Hematopoietic multipotent progenitor cell treated with erythropoietin and hydrocortisone succinate and interleukin-3 and kit ligand, for 6 days (in vitro differentiated cells): ENCODE measurements around the gene ADGRD1.

ENCODE experiments used
- DNase-seq: peaks from one replicate; pipeline ENCODE4 v3.0.0-alpha.2; 2015

Gene ADGRD1

DNA sequence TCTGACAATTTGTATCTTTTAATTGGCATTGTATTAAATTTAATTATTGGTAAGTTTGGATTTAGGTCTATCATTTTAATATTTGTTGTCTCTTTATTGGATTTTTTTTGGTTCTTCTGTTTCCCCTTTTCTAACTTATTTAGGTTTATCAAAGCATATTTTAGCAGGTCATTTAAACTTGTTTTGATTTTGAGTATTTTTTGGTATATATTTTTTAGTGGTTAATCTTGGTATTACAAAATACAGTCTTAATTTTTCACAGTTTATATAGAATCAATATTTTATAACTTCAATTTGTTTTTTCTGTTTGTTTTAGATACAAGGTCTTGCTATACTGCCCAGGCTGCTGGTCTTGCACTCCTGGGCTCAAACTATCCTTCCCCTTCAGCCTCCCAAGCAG lies 15.5 kb upstream of the ADGRD1 start:
- no peak for DNase-seq

DNA sequence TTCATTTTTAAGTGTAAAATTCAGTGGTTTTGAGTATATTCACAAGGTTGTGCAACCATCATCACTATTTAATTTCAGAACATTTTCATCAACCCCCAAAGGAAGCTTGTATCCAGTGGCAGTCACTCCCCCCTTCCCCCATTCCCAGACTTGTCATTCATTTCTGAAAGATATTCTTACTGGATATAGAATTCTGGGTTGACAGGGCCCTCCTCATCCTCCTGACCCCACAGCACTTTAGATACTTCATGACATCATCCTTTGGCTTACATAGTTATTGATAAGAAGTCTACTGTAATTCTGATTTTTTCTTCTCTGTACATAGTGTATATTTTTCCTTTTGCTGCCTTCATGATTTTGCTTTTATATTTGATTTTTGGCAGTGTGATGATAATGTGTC lies 8.8 kb upstream of the ADGRD1 start:
- no peak for DNase-seq

DNA sequence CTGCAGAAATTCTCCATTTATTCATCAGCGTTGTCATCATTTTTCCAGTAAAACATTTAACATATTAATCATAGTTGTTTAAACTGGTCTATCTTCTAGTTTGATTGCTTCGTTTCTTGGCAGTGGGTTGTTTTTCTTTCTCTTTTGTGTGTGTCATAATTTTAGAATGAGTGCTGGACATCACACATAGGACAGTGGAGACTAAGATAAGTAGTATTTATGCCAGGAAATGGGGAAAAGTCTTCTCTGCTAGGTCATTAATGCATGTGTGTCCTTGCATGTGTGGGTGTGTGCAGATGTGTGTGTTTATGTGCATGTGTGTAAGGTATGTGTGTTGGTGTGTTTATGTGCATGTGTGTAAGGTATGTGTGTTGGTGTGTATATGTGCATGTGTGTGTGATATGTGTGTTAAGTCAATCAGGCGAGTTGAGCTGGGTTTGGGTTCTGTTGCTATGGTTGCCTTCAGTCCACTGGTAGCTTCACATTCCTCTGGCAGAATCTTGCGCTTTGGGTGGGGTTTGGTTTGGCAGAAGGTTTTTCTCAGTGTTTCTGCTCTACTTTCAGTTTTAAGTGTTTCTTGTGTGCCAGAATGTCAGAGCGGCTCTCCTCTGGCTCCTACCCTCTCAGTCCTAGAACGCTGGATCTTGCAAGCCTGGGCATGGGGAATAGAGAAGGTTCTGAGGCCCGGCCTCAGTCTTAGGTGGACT lies 7.8 kb upstream of the ADGRD1 start:
- DNase-seq: no peak

DNA sequence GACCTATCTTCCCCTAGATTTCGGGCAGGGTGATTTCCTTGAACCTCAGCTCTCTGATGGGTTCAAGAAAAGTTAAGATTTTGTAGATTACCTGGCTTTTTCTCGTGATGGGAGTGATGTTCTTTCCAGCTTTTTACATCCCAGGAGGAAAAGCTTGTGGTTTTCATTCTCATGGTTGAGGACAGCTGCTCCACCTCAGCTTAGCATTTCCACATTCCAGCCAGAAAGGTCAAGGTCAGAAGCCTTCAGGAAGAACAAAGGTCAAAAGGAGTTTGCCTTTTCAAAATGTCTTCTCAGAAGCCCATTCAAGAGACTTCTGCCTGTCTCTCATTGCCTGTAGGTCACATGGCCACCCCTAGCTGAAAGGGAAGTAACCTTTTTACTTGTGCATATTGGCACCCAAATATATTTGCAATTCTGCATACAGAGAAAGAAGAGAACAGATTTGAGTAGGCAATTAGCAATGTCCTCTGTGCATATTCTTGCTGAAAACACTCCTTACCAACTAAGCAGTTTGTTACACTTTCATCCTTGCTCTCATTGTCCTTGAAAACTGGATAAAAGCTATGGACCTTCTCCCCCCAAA lies 6.6 kb upstream of the ADGRD1 start:
- DNase-seq: no peak

DNA sequence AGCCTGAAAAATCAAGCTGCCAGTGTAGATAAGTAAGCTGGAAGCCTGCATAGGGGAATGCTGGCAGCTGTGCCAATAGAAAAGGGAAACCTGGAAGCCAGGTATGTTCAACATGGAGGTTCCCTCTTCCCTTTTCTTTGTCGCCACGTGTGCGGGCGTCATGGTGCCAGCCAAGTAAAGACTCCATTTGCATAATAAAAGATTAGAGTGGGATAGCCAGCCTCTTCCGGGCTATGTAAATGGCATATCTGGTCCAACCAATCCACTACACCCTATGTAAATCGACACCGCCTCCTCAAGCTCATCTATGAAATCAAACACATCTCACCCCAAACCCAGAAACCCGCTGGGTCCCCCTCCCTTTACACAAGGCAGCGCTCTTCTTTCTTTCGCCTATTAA lies 5.6 kb upstream of the ADGRD1 start:
- DNase-seq: no peak

DNA sequence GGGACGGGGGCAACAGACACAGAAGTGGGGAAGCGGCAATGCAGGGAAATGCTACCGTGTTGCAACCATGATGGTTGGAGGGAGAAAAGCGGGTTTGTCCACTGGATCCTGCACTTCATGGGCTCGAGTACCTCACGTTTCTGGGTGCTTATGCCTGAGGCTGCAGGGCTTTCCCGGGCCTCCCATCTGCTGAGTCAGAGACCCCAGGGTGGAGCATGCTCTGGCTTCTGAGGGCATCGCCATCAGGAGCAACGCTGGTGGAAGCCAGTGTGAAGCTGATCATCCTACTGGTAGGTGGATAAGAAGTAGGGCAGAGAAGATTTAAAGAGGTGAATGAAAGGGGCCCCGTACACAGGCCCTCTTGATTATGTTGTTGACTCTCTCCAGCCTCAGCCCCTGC lies 5.0 kb upstream of the ADGRD1 start:
- DNase-seq: no peak

DNA sequence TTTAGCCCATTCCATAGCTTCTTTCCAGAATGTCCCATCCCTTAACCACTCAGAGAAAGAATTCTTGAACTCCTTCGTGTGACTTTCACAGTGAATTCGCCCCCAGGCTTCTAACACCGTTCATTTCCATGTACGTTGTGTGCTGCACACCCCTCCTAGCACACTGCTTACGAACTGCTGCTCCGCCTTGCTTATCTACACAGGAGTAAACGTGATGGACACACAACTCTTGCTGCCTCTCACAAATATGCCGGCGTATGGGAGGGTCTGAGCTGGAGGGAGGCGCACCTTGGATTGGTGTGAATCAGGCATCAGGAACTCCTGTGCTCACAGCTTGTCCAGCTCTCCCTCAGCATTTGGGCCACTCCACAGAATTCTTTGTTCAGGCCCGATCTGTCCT lies 3.9 kb upstream of the ADGRD1 start:
- DNase-seq: no peak

DNA sequence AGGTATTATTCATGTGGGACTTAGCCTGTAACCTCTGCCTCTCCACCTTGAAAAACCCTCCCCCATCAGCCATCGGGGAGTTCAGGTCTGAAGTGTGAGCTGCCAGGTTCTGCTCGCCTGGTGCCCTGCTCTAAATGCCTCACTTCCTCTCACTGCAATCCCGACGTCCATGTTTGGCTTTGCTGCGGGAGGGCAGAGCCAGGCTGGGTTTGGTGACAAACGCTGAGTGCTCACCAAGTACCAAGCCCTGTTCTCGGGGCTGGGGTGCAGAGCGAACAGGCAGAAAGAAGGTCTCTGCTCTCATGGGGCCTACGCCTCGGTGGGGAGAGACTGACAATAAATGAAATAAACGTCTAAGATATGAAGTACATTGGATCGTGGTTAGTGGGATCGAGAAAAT lies 2.1 kb upstream of the ADGRD1 start:
- no peak for DNase-seq

DNA sequence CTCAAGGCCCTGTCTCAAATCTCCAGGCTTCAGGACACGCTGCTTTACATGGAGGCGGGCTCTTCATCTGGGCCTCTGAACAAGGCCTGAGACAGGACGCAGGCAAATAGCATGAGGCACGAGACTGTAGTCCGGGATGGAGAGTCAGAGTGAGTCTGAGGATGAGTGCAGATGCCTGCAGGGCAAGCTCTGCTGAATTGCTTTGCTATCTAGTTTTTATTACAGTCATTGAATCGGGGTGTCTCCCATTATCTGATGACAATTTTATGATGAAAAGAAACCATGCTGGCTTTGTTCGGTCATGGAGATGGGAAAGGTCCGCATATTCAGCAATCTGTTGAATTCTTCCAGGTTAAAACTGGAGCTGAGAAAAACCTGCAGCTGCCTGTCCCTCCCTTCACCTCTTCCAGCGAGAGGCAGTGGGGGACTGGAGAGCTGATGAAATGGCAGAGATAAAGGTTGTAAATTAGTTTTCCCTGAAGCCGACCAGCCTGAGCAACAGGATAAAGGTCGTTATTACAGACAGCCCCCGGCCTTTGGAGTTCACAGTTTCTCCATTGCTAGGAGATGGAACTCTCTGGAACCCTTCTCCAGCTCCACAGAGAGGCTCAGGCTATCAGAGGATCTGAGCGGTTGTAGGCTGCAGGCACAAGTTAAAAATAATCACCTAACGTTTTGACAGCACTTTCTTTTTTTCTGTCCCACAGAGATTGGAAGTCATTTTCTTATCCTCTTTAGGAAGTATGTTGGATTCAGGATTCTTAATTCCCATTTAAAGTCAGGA lies 1.3 kb upstream of the ADGRD1 start:
- DNase-seq: no peak

DNA sequence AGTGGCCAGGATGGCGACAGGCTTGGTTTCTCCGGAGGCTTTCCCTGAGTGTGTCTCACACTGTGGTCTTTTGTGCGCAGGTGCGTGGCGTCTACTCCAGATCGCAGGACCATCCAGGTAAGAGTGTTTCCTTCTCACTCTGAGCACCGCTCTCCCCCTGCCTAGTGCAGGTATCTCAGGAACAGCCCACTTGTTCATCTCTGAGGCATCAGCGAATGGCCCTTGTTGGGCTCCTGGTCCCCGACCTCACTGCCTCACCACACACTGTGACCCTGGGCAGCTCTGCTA lies 781 bp downstream of the ADGRD1 start:
- no peak for DNase-seq

DNA sequence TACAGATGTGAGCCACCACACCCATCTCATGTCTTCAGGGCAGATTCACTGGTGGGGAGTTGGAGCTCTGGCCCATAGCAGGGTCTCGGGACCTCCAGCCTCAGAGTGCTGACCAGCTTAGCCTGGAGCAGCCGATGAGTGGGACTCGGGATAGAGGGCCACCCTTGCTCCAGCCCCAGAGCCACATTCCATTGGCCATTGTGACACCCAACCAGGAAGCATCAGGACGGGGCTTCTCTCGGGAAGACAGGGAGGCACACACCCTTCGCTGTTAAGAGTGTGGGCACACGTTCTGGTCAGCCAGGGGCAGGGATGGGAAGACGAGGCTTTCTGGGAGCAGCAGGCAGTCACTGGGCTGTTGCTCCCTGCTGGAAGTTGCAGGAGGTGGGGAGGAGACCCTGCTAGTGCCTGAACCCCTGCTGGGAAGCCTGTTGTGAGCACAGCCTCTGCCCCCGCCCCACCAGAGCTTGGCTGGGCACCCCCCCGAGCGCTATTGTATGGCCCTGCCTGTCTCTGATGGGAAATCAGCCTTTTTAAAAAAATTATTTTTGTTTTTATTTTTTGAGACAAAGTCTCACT lies 1.6 kb downstream of the ADGRD1 start:
- DNase-seq: no peak

DNA sequence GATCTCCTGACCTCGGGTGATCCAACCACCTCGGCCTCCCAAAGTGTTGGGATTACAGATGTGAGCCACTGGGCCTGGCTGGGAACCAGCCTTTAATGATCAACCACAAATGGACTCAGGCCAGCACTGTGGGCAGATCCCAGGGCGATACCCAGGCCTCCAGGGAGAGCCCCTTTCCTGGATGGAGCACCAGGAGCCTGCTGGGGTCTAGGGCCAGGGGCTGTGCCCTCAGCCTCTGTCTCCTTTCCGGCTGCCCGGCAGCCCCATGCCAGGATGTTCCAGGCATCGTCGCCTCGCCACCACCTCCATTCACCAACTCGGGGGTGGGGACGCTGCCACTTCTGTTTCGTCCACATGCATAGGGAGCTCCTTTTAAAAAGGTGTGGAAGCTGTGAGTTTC lies 2.3 kb downstream of the ADGRD1 start:
- DNase-seq: no peak

DNA sequence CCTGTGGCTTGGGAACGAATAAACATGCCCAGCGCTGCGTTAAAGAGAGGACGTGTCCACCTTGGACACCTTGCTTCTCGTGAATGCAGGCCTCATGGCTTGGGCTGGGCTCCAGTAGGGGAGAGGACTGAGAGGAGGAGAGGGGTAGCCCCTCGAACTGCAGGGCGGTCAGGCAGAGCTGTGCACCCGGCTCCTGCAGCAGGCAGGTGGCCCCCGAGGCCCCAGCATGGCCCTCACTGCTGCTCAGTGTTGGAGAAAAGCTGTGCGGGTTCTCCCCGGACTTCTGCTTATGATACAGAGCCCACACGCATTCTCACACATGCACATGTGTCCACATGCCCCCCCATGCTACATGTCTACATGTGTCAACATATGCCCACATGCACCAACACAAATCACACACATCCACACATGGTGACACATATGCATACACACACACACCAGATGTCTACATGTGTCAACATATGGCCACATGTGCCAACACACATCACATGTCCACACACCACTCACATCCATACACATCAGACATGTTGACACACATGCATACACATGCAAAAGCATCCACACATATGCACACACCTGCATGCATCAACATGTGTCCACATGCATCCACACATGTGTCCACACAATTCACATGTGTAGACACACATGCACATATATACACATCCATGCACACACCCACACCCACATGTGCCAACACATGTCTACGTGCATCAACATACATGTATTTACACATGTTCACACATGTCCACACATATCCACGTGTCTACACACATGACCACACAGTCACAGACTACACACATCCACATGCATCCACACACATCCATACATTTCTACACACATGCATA lies 3.0 kb downstream of the ADGRD1 start:
- no peak for DNase-seq

DNA sequence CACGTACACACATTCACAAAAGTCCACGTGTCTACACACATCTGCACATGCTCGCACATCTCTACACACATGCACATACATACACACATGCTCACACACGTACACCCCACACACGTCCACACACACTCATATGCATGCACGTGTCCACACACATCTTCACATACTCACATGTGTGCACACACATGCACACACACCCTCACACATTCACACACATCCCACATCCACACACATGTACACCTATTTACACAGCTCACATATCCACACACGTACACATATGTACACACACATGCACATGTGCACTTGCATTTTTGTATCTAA lies 3.6 kb downstream of the ADGRD1 start:
- no peak for DNase-seq

DNA sequence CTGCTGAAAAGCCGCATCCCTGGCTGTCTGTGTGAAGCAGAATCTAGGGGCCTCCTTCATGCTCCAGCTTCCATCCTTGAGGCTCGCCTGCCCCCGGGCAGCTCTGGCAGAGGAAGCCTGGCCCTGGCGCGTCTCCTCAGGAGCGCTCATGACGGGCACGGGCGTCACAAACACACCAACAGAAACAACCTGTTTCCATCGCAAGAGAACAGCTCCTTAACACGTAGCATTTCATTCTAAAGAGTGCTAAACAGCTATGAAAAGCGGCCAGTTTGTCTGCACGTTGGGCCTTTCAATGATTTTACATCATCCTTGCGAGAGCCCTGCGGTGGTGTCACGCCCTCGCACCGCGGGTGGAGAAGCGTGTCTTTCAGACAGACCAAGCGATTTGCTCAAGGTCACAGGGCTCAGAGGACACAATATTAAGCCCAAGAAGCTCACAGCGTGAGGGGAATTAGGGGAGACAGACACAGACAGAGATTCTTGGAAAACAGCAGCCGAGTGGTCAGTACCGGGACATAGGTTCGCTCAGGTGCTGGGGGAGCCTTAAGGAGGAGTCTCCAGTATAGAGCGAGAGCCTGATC lies 4.9 kb downstream of the ADGRD1 start:
- no peak for DNase-seq

DNA sequence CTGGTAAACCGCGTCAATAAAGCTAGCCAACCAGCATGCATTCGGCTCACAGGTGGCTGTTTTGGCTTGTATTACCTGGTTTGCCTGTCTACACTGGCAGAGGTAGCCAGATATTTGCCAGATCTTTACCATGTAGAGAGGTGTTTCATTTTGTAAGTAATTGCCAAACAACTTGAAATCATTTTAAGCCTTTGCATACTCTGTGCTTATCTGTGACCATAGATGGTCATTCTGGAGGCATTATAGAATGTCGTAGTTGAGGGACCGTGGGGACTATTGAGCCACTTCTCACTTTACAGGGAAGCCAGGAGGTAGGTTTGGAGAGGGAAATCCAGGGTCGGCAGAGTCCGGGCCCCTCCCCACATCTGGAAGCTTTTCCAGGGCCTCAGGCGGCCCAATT lies 5.9 kb downstream of the ADGRD1 start:
- no peak for DNase-seq

DNA sequence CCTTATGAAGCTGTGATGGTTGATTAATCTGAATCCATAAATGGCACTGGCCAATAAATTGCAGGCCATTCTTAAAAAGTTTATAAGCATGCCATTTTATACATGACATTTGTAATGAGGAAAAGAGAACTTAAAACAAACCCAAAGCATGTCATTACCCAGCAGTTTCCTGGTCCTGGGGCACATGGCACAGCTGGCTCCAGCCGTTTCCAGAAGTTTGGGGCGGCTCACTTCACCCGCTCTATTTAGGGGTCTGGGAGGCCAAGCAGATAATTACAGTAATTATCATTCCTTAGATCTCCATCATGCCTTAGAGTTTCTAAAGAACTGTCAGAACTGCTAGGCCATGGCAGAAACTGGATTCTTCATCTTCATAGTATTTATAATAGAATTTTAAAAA lies 6.4 kb downstream of the ADGRD1 start:
- DNase-seq: no peak

DNA sequence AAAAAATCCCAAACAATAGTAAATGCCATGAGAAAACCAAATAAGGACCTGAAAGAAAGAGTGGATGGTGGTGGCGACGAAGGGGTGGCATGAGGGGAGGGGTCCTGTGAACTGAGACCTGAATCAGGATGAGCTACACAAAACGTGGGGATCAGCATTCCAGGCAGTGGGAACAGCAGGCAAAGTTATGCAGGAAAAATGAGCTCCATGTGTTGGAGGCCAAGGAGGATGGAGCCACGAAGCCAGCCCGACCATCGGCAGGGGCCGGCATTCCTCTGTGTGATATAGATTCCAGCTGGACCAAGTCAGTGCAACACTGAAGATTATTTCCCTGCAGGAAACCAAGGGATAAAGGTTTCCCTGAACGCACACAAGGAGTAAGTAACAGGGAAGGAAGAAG lies 7.1 kb downstream of the ADGRD1 start:
- no peak for DNase-seq

DNA sequence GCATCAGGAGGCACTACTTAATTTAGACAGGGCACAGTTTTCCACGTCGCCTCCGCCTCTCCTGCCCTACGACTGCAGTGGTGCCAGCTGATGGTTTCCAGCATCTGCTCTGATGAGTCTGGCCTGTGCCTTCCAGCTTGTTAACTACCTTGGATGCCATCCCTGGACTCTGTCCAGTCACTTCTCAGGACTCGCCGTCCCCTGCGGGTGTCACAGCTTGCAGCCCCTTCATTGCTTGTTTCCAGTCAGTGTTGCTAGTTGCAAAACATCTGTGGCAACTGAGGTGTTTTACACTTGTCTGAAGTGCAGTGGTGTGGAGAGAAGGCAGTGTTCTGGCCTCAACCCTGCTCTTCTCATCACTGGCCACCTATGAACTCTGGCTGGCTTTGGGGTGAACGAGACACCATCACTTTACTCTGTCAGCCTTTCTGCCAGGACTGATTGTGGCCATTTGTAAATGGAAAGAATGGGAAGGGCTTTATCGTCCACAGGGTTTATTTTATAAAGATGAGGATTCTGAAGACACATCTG lies 8.3 kb downstream of the ADGRD1 start:
- no peak for DNase-seq

DNA sequence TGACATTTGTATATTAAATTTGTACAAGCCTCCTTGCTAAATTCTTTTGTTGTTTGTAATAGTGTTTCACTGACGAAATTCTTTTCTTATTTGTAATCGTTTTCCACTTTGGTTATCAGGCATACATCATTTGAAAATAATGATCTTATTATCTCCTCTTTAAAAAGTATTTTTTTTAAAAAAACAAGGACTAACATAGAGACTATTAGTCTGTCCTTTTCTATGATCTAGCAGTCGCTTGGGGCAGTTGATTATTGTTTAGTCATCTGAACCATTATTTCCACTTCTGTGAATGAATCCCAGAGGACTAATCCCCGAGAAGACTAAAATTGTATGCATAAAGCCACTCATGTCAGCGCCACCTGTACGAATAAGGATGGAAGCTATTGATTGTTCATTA lies 11.5 kb downstream of the ADGRD1 start:
- DNase-seq: no peak

DNA sequence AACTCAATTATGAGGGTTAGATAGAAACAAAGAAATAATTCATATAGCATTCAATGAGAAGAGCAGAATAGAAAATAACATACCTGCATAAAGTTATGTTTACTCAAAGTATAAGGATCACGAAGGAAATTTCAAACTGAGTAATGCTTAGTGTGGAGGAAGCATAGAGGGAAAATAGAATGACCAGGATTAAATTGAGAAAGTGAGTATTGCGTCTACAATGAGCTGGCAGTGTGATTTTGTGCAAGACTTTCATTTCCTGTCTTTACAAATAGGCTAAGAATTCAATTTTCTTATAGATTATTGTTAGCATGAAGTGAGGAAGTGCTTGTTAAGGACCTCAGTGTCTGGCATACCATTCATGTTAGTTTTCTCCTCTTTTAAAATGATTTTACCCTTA lies 12.0 kb downstream of the ADGRD1 start:
- DNase-seq: no peak

DNA sequence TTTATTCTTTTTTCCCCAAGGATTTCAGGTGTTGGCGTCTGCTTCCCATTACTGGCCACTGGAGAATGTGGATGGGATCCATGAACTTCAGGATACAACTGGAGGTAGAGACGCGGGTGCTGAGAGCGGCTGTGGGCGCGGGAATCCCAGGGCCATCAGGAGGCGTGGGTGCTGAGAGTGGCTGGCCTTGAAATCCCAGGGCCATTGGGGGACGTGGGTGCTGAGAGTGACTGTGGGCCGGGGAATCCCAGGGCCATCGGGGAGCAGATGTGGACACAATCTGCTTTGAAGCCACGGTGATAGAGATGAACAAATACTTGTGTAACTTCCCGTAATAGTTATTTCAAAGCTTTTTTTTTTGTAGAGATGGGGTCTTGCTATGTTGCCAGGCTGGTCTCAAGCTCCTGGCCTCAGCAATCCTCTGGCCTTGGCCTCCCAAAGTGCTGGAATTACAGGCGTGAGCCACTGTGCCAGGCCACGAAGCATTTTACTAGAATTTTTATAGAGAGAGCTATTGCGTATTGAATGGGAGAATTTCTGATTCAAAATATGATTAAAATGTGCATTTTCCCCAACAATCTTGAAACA lies 12.8 kb downstream of the ADGRD1 start:
- DNase-seq: no peak

DNA sequence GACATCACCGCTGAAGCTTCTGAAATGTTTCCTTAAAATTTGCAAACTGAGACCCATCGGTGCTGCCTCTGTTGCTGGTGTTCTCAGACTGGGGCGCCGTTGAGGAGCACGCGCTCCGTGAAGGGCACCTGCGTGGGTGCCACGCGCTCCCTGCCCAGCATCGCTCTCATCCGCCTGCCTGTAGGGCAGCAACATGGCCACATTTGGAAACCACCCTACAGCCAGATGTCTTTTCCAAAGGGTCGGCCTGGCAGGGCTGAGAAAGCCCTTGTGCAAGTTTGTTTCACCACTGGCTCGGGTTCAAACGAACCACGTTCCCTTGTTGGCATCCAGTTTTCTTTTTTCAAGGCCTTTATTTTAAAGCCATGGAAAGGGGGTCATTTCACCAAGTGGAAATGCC lies 13.9 kb downstream of the ADGRD1 start:
- no peak for DNase-seq
